GM18511 (cell line): ENCODE measurements around the gene BEX3.

Experiments used
- ATAC-seq: cut with Tn5 transposase; IDR thresholded peaks from one replicate; pipeline ENCODE4 v1.9.1; 2021; ENCODE audit warnings: mild to moderate bottlenecking, moderate library complexity; ENCODE audit not compliant: unreplicated experiment

The BEX3 gene

DNA sequence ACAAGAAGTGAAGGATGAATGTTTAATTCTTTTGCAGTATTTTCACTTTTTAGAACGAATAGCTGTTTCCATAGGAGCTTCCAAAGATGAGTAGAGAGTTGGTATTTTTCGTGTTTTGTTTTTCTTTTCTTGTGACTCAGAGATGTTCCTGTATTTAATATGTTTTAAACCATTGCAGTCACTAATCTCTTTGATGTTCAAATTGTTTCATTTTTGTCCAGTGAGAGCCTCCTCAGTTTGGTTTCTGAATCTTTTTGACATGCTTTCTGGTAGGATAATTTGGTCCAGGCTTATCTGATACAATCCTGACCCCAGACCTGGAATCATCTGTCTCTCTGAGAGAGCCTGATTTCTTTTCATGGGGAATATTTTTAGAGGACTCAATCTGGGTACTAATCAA lies 41.6 kb downstream of the BEX3 start:
- no peak for ATAC-seq

DNA sequence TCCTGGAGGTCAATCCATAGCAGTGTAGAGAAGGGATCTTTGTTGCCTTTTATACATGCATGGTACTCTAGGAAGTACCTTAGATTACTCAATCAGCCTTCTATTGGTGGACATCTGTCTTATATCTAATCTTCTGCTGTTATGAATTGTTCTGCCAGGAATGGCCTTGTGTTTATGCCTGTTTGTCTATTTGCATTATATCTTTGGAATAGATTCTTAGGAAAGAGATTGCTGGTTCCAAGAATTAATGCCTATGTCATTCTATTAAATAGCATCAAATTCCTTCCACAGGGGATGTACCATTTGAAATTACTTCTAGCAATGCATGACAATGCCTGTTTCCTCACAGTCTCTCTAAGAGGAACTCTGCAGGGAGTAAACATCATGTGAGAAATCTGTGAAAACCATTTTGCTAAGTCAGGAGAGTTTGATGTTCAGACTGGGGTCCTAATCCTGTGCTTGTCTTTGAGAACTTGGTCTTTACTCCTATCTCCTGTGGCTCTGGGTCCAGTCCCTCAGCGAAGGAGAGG lies 42.5 kb downstream of the BEX3 start:
- ATAC-seq, result no peak

DNA sequence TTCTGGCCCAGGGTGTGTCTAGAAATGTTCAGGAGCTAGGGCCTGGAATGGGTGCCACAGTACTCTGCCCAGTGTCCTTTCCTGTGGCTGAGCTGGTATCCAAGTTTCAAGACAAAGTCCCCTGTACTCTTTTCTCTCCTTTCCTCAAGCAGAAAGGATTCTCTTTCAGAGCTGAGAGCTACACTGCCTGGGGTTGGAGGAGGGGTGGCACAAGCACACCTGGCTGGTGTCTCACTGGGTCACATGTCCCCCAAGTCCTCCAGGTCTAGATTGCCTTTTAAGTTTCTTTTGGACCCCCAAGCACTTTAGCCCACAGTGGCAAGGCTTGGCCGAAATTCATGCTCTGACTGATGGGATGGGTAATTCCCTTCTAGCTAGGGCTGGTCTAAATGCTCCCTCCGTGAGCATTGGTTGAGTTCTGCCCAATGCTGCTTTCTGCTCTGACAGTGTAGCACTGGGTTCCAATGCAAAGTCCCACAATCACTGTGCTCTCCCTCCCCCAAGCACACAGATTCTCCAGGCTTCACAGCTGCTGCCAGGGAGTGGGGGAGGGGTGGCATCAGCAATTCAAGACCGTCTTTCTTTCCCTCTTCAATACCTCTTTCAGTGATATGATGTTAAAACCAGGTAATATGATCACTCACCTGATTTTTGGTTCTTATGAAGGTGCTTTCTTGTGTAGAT lies 47.8 kb downstream of the BEX3 start:
- no peak for ATAC-seq
